ENCODE results near the gene RD3L. TPM values are rescaled to one million over a fixed set of nuclear protein-coding genes. Genes with fewer than 3 reads are reported as not detected.

The RD3L gene
- total and polyA plus RNA-seq, 10 of the 15 experiments (the other 5 are each of a cell fraction or from before 2014, with no cell fraction given), result not detected

- TF ChIP-seq GABPA (IDR thresholded peaks at IDR 0.05; ENCODE audit: low read depth) (peak; percentile 67), BCLAF1 (IDR thresholded peaks at IDR 0.05) (no peak), MEF2A (IDR thresholded peaks at IDR 0.05; ENCODE audit: insufficient read depth, low read depth, low read length) (0 out of 2 replicates have a peak, but pooled peaks have one; percentile 20), NFYB (IDR thresholded peaks at IDR 0.05; ENCODE audit: insufficient read depth, low read depth, low read length) (no peak), BHLHE40 (IDR thresholded peaks at IDR 0.05; ENCODE audit: borderline replicate concordance in 1 of 2, low read depth in 2 of 2, low read length in 1 of 2) (peak; percentile 60 to 72; a peak in 3 of 4 replicates), SMARCA5 (IDR thresholded peaks at IDR 0.05) (peak; percentile 96), CEBPB (IDR thresholded peaks at IDR 0.05; ENCODE audit: borderline replicate concordance in 1 of 2, low read depth in 2 of 2, low read length in 2 of 2) (no peak), TAF1 (IDR thresholded peaks at IDR 0.05; ENCODE audit: borderline replicate concordance, low read depth, low read length) (peak; percentile 88), ESRRA (IDR thresholded peaks at IDR 0.05; ENCODE audit: low read length) (peak; percentile 59; the same call in 1 of the 2 replicates), ZNF592 (IDR thresholded peaks at IDR 0.05) (peak; percentile 80; the same call in 1 of the 2 replicates), PML (IDR thresholded peaks at IDR 0.05; ENCODE audit: low read length) (no peak)
- TF ChIP-seq, protein P1, sequence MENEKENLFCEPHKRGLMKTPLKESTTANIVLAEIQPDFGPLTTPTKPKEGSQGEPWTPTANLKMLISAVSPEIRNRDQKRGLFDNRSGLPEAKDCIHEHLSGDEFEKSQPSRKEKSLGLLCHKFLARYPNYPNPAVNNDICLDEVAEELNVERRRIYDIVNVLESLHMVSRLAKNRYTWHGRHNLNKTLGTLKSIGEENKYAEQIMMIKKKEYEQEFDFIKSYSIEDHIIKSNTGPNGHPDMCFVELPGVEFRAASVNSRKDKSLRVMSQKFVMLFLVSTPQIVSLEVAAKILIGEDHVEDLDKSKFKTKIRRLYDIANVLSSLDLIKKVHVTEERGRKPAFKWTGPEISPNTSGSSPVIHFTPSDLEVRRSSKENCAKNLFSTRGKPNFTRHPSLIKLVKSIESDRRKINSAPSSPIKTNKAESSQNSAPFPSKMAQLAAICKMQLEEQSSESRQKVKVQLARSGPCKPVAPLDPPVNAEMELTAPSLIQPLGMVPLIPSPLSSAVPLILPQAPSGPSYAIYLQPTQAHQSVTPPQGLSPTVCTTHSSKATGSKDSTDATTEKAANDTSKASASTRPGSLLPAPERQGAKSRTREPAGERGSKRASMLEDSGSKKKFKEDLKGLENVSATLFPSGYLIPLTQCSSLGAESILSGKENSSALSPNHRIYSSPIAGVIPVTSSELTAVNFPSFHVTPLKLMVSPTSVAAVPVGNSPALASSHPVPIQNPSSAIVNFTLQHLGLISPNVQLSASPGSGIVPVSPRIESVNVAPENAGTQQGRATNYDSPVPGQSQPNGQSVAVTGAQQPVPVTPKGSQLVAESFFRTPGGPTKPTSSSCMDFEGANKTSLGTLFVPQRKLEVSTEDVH (IDR thresholded peaks at IDR 0.05; ENCODE audit: low read depth, partially characterized antibody), result no peak
- TF ChIP-seq, protein P2, sequence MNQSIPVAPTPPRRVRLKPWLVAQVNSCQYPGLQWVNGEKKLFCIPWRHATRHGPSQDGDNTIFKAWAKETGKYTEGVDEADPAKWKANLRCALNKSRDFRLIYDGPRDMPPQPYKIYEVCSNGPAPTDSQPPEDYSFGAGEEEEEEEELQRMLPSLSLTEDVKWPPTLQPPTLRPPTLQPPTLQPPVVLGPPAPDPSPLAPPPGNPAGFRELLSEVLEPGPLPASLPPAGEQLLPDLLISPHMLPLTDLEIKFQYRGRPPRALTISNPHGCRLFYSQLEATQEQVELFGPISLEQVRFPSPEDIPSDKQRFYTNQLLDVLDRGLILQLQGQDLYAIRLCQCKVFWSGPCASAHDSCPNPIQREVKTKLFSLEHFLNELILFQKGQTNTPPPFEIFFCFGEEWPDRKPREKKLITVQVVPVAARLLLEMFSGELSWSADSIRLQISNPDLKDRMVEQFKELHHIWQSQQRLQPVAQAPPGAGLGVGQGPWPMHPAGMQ (IDR thresholded peaks at IDR 0.05; ENCODE audit: borderline replicate concordance), result no peak
Measured at GRCh38 chr14:103920981-103921854, 21.1 kb downstream of the RD3L start (continued).
